ENCODE results near the gene CDC14B.

The CDC14B gene

DNA sequence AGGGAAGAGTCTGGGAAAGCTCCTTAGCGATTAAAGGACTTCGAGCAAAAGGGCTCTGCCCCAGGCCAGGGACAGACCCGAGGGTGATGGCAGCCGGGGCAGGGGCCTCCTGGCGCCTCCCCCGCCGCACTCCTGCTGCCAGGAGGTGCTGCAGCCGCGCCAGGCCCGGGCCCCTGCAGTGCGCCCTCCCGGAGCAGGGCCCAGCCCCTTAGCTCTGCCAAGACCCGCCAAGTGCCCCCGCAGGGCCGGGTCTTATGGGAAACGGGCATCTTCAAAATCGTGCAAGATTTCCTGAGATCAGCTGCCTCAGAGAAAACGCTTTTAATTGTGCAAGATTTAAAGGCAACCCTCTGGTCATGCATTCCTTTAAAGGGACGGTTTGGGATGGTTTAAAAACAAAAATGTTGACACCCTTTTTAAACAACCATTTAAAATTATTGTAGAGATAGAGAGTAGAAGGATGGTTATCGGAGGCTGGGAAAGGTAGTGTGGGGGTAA is 52.4 kb downstream of the CDC14B start:
- peak overlapping the region; percentile 53 for H3K4me3 ChIP-seq (ENCODE audit: low read depth, low read length)
- TF ChIP-seq, protein P1, sequence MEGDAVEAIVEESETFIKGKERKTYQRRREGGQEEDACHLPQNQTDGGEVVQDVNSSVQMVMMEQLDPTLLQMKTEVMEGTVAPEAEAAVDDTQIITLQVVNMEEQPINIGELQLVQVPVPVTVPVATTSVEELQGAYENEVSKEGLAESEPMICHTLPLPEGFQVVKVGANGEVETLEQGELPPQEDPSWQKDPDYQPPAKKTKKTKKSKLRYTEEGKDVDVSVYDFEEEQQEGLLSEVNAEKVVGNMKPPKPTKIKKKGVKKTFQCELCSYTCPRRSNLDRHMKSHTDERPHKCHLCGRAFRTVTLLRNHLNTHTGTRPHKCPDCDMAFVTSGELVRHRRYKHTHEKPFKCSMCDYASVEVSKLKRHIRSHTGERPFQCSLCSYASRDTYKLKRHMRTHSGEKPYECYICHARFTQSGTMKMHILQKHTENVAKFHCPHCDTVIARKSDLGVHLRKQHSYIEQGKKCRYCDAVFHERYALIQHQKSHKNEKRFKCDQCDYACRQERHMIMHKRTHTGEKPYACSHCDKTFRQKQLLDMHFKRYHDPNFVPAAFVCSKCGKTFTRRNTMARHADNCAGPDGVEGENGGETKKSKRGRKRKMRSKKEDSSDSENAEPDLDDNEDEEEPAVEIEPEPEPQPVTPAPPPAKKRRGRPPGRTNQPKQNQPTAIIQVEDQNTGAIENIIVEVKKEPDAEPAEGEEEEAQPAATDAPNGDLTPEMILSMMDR (IDR thresholded peaks at IDR 0.05; ENCODE audit: borderline replicate concordance, insufficient read depth, low read depth, low read length), result no peak

DNA sequence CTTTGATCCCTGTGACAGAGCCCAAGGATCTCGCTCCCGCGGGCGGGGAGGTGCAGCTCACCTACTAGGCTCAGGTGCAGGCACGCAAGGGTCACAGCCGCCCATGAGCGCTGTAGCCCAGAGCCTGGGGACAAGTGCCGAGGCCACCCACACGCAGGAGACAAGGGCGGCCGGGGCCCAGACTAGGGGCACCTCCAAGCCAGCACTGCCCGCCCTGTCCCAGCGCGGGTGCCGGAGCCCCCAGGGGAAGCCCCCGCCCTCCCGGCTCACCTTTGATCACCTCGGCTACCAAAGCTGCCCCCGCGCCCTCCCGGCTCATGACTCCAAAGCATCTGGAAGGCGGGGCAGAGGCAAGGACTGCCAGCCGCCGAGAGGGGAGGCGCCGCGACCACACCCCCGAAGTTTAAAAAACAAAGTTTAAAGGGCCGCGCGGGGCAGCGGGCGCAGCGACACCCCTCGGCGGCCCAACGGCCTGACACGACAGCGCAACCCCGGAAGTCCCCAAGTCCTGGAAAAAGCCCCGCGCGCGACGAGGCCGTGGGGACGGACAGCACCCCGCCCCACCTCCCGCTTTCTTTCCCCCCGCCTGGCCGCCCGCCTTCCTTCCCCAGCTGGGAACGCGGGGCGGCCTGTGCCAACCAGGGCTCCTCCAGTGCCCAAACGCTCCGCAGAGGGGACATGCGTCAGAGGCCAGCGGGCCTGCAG is 53.0 kb downstream of the CDC14B start:
- peak overlapping the region; percentile 53 for H3K4me3 ChIP-seq (ENCODE audit: low read depth, low read length)
- TF ChIP-seq, protein P1 (IDR thresholded peaks at IDR 0.05; ENCODE audit: borderline replicate concordance, insufficient read depth, low read depth, low read length), result peak; percentile 83

DNA sequence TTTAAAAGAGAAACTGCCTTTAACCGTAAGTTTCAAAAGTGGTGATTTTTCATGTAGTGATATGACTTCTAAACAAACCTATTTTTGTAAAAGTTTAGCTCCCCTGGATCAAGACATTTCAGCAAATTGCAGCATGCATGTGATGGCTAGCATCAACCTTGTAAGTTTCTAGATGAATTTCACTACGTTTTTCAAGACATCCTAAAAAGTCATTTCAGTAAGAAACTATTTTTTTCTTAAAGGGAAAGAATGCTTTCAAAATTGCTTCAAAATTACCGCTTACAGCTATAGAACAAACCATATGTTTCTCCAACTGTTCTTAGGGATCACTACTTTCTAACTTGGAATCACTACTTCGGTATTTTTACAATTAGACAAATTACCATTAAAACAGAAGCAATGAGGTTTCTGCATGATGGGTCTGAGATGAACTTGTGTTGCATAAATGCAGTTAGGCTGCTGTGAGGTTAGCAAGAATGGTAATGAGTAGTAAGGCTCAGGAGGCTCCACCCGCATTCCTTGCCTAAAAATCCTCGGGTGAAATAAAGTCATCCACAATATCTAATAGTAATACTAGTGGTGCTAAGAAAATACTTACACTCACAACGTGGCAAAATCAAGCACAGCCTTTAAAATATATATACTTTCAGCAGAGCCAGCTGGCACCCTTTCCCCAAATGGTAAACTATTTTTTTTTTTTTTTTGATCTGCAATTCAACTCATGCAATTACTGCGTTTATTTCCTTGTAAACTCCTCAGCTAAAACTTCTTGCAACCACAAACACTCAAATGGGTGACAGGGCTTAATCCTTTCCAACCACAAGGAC is 53.8 kb downstream of the CDC14B start:
- TF ChIP-seq, protein P1 (IDR thresholded peaks at IDR 0.05; ENCODE audit: borderline replicate concordance, insufficient read depth, low read depth, low read length), result no peak
- no peak overlapping the region for H3K4me3 ChIP-seq (ENCODE audit: low read depth, low read length)

DNA sequence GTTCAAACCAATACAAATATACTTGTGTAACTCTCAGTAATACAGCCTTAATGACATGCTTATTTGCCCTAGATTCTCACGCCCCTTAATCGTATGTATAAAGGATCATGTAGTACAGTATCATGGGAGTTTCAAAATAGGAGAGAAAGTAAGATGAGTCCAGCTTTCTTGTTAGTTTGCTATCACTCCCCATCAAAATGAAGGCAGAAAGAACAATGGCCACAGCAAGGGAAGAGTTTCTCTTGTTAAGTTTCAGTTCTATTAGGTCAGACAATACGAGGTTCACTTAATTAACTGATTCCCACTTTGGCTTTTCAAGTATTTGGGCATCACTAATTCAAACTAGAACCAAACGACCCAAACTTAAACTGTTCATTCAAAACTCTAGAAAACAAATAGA is 55.4 kb downstream of the CDC14B start:
- no peak overlapping the region for H3K4me3 ChIP-seq (ENCODE audit: low read depth, low read length)
- TF ChIP-seq, protein P1 (IDR thresholded peaks at IDR 0.05; ENCODE audit: borderline replicate concordance, insufficient read depth, low read depth, low read length), result no peak

DNA sequence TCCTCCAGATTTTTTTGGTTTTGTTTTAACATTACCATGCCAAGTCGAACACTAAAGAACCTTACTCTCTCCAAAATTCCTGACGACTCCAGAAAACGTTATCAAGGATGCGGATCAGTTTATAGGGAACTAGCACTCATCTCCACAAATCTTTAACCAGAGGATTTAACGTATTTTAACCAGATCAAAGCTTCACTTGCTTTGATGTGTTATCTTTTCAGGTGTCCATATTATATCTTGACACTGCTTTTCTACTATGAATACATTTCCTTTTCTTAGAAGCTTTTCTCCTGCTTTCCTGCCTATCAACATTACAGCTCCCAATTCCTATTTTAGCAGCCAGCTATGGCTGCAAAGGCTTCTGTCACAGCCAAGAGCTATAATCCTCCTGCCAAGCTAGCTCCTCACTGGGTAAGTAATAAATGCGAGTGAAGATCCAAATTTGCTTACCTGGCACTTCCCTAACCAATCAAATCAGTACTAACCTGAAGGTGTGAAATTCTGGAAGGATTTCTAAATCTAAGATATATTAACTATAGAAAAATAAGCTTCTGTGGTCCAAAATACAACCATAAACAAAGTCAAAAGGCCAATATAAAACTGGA is 60.2 kb downstream of the CDC14B start:
- no peak overlapping the region for H3K4me3 ChIP-seq (ENCODE audit: low read depth, low read length)
- TF ChIP-seq, protein P1 (IDR thresholded peaks at IDR 0.05; ENCODE audit: borderline replicate concordance, insufficient read depth, low read depth, low read length), result no peak

DNA sequence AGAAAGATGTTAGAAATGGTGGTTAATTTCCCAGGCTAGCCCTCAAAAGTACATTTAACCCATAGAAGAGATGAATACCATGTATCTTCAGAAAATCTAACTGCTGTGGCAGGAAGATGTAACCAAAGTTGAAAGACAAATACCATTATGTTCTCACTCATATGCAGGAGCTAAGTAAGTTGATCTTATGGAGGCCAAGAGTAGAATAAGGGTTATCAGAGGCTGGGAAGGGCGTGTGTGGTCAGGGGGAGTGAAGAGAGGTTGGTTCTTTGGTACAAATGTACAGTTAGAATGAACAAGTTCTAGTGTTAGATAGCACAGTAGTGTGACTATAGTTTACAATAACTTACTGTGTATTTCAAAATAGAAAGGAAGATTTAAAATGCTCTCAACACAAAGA is 61.7 kb downstream of the CDC14B start:
- TF ChIP-seq, protein P1 (IDR thresholded peaks at IDR 0.05; ENCODE audit: borderline replicate concordance, insufficient read depth, low read depth, low read length), result no peak
- no peak overlapping the region for H3K4me3 ChIP-seq (ENCODE audit: low read depth, low read length)
